Gastrocnemius medialis (tissue), 4 donors: ENCODE results near the gene CEACAM19.

Experiments used
- POLR2A ChIP-seq, 2 donors: fragments of 450-650 bp; IDR thresholded peaks; one replicate each; pipeline ENCODE4 v1.6.1; 2017; ENCODE audit warnings: antibody characterized with exemption in 2 of 2, mild to moderate bottlenecking in 2 of 2, moderate library complexity in 2 of 2
- TF ChIP-seq, protein P1 (sequence below), 5 experiments: fragments of 450-650 bp in 3 of 5; fragments of 200-600 bp in 2 of 5; sonication (generic) in 2 of 5; IDR thresholded peaks in 4 of 5; conservative IDR thresholded peaks in 1 of 5; 1 replicate in 4 of 5; 2 replicates in 1 of 5; pipeline ENCODE4 v1.5.1; 2016 to 2019; ENCODE audit warnings: antibody characterized with exemption in 5 of 5, mild to moderate bottlenecking in 3 of 5, moderate library complexity in 3 of 5

DNA sequence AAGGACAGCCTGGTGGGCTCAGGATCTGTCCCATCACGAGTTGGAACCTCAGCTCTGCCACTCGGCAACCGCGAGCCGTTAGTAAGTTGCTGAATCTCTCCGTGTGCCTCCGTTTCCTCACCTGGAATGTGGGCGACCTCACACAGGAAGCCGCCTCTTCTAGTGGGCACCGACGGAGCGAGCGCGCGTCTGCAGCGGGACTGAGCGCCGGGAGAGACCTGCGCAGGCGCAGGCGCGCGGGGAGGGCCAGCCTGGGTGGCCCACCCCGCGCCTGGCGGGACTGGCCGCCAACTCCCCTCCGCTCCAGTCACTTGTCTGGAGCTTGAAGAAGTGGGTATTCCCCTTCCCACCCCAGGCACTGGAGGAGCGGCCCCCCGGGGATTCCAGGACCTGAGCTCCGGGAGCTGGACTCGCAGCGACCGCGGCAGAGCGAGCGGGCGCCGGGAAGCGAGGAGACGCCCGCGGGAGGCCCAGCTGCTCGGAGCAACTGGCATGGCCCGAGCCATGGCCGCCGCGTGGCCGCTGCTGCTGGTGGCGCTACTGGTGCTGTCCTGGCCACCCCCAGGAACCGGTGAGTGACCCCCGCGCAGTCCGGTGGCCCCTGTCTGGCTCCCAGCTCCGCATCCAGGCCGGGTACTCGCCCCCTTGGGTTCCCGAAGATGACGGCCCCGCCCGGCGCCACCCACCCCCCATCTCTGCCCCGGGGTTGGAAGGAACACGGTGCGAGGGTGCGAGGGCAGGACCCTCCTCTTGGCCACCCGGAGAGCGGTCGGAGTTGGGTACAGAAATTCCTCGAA is 27.5 kb upstream of the CEACAM19 start, which contains the start of gene PVR:
- TF ChIP-seq, protein P1, sequence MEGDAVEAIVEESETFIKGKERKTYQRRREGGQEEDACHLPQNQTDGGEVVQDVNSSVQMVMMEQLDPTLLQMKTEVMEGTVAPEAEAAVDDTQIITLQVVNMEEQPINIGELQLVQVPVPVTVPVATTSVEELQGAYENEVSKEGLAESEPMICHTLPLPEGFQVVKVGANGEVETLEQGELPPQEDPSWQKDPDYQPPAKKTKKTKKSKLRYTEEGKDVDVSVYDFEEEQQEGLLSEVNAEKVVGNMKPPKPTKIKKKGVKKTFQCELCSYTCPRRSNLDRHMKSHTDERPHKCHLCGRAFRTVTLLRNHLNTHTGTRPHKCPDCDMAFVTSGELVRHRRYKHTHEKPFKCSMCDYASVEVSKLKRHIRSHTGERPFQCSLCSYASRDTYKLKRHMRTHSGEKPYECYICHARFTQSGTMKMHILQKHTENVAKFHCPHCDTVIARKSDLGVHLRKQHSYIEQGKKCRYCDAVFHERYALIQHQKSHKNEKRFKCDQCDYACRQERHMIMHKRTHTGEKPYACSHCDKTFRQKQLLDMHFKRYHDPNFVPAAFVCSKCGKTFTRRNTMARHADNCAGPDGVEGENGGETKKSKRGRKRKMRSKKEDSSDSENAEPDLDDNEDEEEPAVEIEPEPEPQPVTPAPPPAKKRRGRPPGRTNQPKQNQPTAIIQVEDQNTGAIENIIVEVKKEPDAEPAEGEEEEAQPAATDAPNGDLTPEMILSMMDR (IDR thresholded peaks at IDR 0.05 in 4 of 5, conservative IDR thresholded peaks at IDR 0.05 in 1 of 5): peak in 1 of 5 experiments; percentile 13
- TF ChIP-seq POLR2A (IDR thresholded peaks at IDR 0.05): peak; percentile 84 to 86
